ENCODE data around the gene PMF1. TPM values are rescaled to one million over a fixed set of nuclear protein-coding genes. Genes with fewer than 3 reads are reported as not detected.
"Not testable (repeated sequence)": the region's sequence is repeated elsewhere in the genome, so short reads cannot be mapped to it uniquely, and the experiment has no call there.

PMF1 gene
- 81.6 and 115 TPM in 2 replicates for total RNA-seq (2014; rRNA removed; shearing (Covaris generic); ENCODE audit: low replicate concordance)

GRCh38 chr1:156212833-156213643 is at the start of gene PMF1:
PMF1 (plus strand) TSS chr1:156213007; CDS start chr1:156213016, 9 bp downstream.
- in situ Hi-C loops (cut with HindIII; ENCODE audit: low pct_unique_long_range_greater_than_20kb, low sequenced_read_pairs): no loop called here
- DNase-seq (ENCODE audit: low read depth): peak; percentile 97

GRCh38 chr1:156163712-156164111 is 49.1 kb upstream of the PMF1 start:
- DNase-seq (ENCODE audit: low read depth): no peak
- in situ Hi-C loops (cut with HindIII; ENCODE audit: low pct_unique_long_range_greater_than_20kb, low sequenced_read_pairs): no loop called here

GRCh38 chr1:156164125-156164831 is 48.5 kb upstream of the PMF1 start:
- DNase-seq (ENCODE audit: low read depth): no peak
- in situ Hi-C loops (cut with HindIII; ENCODE audit: low pct_unique_long_range_greater_than_20kb, low sequenced_read_pairs): no loop called here

- peak; percentile 34 for DNase-seq (ENCODE audit: low read depth)
- in situ Hi-C loops (cut with HindIII; ENCODE audit: low pct_unique_long_range_greater_than_20kb, low sequenced_read_pairs): no loop called here
Measured at GRCh38 chr1:156165083-156165482, 47.7 kb upstream of the PMF1 start.

GRCh38 chr1:156167536-156167935 is 45.3 kb upstream of the PMF1 start:
- no peak for DNase-seq (ENCODE audit: low read depth)
- in situ Hi-C loops (cut with HindIII; ENCODE audit: low pct_unique_long_range_greater_than_20kb, low sequenced_read_pairs): no loop called here

- DNase-seq (ENCODE audit: low read depth): no peak
- in situ Hi-C loops (cut with HindIII; ENCODE audit: low pct_unique_long_range_greater_than_20kb, low sequenced_read_pairs): no loop called here
Measured at GRCh38 chr1:156172696-156173470, 39.9 kb upstream of the PMF1 start.

DNA sequence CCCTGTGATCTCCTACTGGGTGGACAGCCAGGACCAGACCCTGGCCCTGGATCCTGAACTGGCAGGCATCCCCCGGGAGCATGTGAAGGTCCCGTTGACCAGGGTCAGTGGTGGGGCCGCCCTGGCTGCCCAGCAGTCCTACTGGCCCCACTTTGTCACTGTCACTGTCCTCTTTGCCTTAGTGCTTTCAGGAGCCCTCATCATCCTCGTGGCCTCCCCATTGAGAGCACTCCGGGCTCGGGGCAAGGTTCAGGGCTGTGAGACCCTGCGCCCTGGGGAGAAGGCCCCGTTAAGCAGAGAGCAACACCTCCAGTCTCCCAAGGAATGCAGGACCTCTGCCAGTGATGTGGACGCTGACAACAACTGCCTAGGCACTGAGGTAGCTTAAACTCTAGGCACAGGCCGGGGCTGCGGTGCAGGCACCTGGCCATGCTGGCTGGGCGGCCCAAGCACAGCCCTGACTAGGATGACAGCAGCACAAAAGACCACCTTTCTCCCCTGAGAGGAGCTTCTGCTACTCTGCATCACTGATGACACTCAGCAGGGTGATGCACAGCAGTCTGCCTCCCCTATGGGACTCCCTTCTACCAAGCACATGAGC is 36.1 kb upstream of the PMF1 start:
- in situ Hi-C loops (cut with HindIII; ENCODE audit: low pct_unique_long_range_greater_than_20kb, low sequenced_read_pairs): no loop called here
- no peak for DNase-seq (ENCODE audit: low read depth)

DNA sequence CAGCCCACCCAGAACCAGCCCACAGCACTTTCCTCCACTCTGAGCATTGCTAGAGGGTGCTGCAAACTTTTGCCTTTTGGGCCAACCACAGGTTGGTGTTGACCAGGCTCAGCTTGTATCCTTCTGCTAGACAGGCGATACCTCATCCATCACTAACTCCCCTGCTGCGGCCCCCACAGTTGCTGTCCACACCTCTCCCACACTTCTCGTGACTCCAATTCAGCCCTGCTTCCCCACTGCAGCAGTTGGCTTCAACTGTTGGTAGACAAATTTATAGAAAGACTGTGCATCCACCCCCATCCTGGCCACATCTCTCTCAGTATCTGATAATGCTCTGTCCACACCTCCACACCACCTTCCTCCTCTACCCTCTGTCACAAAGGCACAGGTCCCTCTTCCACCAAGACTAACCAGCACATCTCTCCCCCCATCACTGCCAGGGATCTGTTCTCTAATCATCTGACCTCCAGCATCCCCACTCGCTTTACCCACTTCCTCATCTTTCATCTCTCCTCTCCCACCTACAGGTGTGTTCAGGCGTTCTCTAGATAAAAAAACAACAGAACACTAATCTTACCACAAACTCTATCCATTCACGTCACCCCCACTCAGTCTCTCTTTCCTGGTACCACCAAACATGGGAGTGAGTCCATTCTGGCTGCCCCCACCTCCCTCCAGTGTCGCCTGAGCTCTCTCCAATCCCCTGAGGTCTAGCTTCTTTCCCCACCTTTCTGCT is 34.7 kb upstream of the PMF1 start:
- DNase-seq (ENCODE audit: low read depth): no peak
- in situ Hi-C loops (cut with HindIII; ENCODE audit: low pct_unique_long_range_greater_than_20kb, low sequenced_read_pairs): no loop called here

GRCh38 chr1:156180471-156180870 is 32.3 kb upstream of the PMF1 start:
- no peak for DNase-seq (ENCODE audit: low read depth)
- in situ Hi-C loops (cut with HindIII; ENCODE audit: low pct_unique_long_range_greater_than_20kb, low sequenced_read_pairs): no loop called here

DNA sequence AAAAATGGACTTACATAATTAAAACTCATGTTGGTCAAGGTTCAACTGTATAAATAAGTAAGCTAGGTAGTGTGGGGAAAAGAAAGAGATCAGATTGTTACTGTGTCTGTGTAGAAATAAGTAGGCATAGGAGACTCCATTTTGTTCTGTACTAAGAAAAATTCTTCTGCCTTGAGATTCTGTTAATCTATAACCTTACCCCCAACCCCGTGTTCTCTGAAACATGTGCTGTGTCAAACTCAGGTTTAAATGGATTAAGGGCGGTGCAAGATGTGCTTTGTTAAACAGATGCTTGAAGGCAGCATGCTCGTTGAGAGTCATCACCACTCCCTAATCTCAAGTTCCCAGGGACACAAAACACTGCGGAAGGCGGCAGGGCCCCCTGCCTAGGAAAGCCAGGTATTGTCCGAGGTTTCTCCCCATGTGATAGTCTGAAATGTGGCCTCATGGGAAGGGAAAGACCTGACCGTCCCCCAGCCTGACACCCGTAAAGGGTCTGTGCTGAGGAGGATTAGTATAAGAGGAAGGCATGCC is 31.3 kb upstream of the PMF1 start:
- in situ Hi-C loops (cut with HindIII; ENCODE audit: low pct_unique_long_range_greater_than_20kb, low sequenced_read_pairs); DNase-seq (ENCODE audit: low read depth): not testable (repeated sequence)

GRCh38 chr1:156182010-156182779 is 30.6 kb upstream of the PMF1 start:
- DNase-seq (ENCODE audit: low read depth); in situ Hi-C loops (cut with HindIII; ENCODE audit: low pct_unique_long_range_greater_than_20kb, low sequenced_read_pairs): not testable (repeated sequence)

- in situ Hi-C loops (cut with HindIII; ENCODE audit: low pct_unique_long_range_greater_than_20kb, low sequenced_read_pairs); DNase-seq (ENCODE audit: low read depth): not testable (repeated sequence)
Measured at GRCh38 chr1:156186347-156187177, 26.2 kb upstream of the PMF1 start.

GRCh38 chr1:156190265-156190664 is 22.5 kb upstream of the PMF1 start:
- DNase-seq (ENCODE audit: low read depth); in situ Hi-C loops (cut with HindIII; ENCODE audit: low pct_unique_long_range_greater_than_20kb, low sequenced_read_pairs): not testable (repeated sequence)

GRCh38 chr1:156191292-156191964 is 21.4 kb upstream of the PMF1 start:
- no peak for DNase-seq (ENCODE audit: low read depth)
- in situ Hi-C loops (cut with HindIII; ENCODE audit: low pct_unique_long_range_greater_than_20kb, low sequenced_read_pairs): no loop called here

DNA sequence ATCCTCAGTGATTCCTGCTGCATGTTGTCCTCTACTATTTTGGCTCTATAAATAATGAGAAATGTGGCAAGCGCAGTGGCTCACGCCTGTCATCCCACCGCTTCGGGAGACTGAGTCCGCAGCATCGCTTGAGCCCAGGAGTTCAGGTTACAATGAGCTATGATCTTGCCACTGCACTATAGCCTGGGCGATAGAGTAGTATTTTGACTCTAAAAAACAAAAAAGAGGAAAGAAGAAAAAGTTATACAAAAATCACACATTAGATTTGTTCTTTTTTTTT is 19.7 kb upstream of the PMF1 start:
- DNase-seq (ENCODE audit: low read depth): no peak
- in situ Hi-C loops (cut with HindIII; ENCODE audit: low pct_unique_long_range_greater_than_20kb, low sequenced_read_pairs): no loop called here

Measured in Caki2 (cell line).